KOPT-K1 (cell line): ENCODE measurements around the gene CRNN.

Experiments used
- H3K27ac ChIP-seq: fragments of 200-600 bp; sonication (generic); 2 replicates; pipeline ENCODE4 v1.5.1; 2016; ENCODE audit warnings: antibody characterized with exemption, mild to moderate bottlenecking, low read depth, low read length; ENCODE audit not compliant: poor library complexity, severe bottlenecking
- H3K36me3 ChIP-seq: fragments of 200-600 bp; sonication (generic); 2 replicates; pipeline ENCODE4 v1.5.1; 2017; ENCODE audit warnings: antibody characterized with exemption, mild to moderate bottlenecking, low read length, moderate library complexity; ENCODE audit not compliant: insufficient read depth
- H3K9me3 ChIP-seq: fragments of 200-600 bp; sonication (generic); 2 replicates; pipeline ENCODE4 v1.5.1; 2017; ENCODE audit warnings: antibody characterized with exemption, low read length, mild to moderate bottlenecking; ENCODE audit not compliant: insufficient read depth, poor library complexity, severe bottlenecking

Gene CRNN

DNA sequence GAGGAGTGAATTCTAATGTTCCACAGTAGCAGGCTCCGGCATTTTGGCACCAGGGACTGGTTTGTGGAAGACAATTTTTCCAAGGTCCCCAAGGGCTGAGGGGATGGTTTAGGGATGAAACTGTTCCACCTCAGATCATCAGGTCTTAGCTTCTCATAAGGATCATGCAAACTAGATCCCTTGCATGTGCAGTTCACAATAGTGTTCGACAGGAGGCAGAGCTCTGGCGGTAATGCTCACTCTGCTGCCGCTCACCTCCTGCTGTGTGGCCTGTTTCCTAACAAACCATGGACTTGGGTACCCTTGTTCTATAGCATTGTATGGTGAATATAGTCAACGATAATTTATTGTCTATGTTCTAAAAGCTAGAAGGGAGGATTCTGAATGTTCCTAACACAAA lies 16.6 kb downstream of the CRNN start:
- H3K36me3 ChIP-seq, result no peaks in the 10 kb centered on the region
- H3K9me3 ChIP-seq, result no peaks in the 10 kb centered on the region
- H3K27ac ChIP-seq, result no peak overlapping the region

DNA sequence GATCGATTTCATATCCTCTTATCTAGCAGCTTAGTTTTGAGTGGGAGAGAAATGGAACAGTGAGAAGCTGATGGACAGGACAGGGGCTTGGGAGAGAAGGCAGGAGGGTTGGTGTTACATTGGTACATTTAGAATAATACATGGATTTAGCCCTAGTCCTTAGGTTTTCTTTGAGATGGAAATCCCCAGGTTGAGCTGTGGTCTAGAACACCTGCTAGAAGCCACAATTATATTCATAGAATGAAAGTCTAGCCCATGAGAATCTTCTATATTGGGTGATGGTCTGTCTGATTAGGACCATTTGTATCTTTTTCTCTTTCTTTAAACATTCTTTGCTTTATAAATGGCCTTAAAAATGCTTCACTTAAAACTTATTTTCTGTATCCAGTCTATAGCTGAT lies 19.9 kb downstream of the CRNN start:
- Histone ChIP-seq H3K36me3 (no peaks in the 10 kb centered on the region), H3K9me3 (no peaks in the 10 kb centered on the region), H3K27ac (no peak overlapping the region)

DNA sequence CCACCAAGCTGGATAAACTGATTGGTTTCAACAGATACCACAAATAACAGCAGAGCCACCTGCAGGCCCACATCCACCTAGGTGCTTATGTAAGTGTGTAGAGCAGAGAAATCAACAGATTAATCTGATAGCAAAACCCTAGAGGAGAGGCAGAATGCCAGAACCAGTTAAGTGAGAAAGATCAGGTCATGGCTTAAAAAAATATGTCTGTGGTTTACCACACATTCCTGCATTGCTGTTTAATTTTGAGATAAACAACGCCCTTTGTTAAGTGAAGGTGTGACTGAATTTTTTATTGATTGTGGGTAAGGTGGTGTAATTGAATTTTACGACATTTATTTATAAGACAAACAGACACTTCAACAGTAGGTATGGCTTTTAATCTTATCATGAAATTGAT lies 21.2 kb downstream of the CRNN start:
- no peak overlapping the region for H3K27ac ChIP-seq
- no peaks in the 10 kb centered on the region for H3K9me3 ChIP-seq
- H3K36me3 ChIP-seq, result no peaks in the 10 kb centered on the region

DNA sequence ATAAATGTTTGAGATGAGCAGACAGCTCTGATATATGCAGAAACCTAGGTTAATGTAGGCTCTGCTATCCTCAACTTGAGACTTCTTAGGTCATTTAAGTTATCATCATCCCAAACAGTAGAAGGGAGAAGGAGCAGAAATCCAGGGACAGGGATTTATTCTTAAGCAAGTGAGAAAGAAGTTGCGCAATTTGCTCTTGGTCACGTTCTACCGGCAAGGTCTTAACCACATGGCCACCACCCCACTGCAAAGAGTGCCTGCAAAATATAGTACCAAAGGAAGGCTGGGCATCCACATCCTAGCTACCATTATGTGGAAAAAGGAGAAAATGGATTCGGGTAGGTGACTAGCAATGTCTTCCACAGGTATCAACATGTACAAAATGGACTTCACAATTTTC lies 25.2 kb downstream of the CRNN start:
- Histone ChIP-seq H3K36me3 (no peaks in the 10 kb centered on the region), H3K9me3 (no peaks in the 10 kb centered on the region), H3K27ac (no peak overlapping the region)

DNA sequence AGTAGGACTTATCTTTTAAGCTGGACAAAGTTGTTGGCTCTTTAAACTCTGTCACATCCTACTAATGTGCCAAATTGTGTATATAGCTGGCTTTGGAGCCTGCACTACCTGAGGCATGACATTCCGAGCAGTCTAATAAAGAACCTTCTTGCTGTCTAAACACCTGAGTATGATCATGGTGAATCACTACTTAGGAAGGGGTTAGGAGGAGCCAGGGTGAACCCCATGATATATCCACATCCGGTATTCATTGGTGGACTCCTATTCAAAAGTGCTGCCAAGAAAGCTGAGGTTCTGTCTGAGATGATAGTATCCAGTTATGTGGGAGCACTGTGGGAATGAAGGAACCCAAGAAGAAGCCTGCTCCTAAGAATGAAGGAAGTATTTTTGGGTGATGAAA lies 27.1 kb downstream of the CRNN start:
- Histone ChIP-seq H3K36me3 (no peaks in the 10 kb centered on the region), H3K9me3 (no peaks in the 10 kb centered on the region), H3K27ac (no peak overlapping the region)

DNA sequence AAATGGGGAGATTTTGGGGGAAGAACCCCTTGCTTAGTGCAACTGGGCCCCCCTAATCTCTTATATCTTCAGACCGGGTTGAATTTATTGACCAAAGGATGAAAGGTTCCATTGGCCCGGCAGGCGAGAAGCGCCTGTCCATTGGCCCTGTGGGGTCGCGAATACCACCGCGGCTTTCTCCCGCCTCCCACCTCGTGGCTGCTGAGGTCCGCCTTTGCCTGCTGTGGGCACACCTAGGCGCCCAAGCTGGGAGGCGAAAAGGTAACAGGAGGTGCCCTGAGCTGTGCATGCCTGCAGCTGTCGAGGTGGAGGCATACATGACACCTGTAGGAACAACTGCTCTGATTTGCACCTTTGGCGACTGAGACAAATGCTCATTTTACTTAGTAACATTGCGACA lies 33.1 kb downstream of the CRNN start:
- Histone ChIP-seq H3K9me3 (no peaks in the 10 kb centered on the region), H3K36me3 (no peaks in the 10 kb centered on the region), H3K27ac (no peak overlapping the region)

DNA sequence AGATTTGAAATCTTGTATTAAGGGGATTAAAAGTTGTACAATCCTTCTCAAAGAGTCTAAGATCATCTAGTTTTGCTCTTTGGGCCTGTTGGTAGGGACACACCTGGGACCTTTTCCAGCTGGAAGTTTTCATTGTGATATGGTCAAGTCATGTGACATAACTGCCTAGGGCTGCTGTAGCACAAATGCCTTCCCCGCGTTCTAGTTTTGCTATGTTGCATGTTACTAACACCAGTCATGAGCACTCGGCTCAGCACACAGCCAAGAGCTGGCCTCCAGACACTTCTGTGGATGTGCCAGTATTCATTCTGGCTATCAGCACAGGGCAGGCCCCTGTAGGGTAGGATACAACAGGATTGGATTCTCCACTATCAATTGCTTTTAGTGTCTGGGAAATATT lies 39.6 kb downstream of the CRNN start:
- no peak overlapping the region for H3K27ac ChIP-seq
- H3K9me3 ChIP-seq, result no peaks in the 10 kb centered on the region
- no peaks in the 10 kb centered on the region for H3K36me3 ChIP-seq

DNA sequence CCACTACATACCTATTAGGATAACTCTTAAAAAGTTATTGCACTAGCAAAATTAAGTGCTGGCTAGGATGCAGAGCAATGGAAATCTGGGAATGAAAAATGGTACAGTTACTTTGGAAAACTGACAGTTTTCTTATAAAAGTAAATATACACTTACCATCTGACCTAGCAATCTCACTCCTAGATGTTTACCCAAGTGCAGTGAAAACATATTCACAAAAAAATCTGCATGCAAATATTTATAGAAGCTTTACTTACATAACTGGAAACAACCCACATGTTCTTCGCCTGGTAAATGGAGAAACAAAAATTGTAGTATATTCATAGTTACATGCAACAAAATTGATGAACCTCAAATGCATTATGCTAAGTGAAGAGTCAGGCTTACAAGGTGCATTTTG lies 41.4 kb downstream of the CRNN start:
- H3K36me3 ChIP-seq, result no peaks in the 10 kb centered on the region
- H3K9me3 ChIP-seq, result no peaks in the 10 kb centered on the region
- no peak overlapping the region for H3K27ac ChIP-seq

DNA sequence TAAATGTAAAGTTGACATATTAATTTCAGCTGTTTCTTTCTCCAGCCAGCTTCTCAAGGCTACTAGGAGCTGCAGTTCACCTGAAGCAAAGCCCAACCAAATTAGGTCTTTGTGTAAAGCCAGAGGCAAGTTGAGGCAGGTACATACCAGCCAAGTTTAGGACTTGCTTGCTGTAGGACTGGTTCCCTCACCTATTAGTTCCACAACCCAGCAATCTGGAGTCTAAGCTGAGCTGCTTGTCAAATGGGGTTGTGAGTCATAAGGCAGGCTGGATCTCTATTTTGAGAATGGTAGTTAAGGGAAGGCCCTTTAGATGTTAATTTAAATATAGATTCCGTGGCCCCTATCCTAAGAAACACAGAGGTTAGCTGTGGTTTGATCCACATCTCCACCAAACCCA lies 46.6 kb downstream of the CRNN start:
- Histone ChIP-seq H3K27ac (no peak overlapping the region), H3K9me3 (no peaks in the 10 kb centered on the region), H3K36me3 (no peaks in the 10 kb centered on the region)

DNA sequence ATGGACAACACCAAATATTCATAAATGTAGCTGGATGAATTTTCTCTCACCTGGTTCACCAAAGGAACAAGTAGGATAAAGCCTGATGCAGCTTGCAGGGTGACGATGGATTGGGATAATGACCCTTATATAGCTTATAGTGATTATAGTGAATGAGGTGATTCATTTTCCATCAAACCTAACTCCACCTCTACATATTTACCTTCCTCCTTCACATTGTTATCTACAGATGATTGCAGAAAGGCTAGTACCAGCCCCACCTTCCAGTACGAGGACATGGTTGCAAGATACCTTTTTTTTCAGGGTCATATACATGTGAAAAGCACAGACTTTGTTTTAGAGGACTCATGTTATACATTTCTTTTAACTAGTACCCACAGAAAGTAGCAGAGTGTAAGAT lies 54.2 kb downstream of the CRNN start, which contains the start of gene FLG2:
Gene FLG2, minus strand, starts transcription at position 101 of the 400 bp plus-strand sequence. CDS start 1,122 bp downstream, outside the sequence.
- H3K9me3 ChIP-seq, result no peaks in the 10 kb centered on the region

More for the DNA sequence above, 54.2 kb downstream of the CRNN start, which contains the start of gene FLG2:
- H3K36me3 ChIP-seq, result no peaks in the 10 kb centered on the region
- H3K27ac ChIP-seq, result no peak within 1 kb of the TSS
